Measurements from ENCODE around the gene RNF186. TPM values are rescaled to one million over a fixed set of nuclear protein-coding genes. Genes with fewer than 3 reads are reported as not detected.

RNF186 gene
- total RNA-seq, 1 experiment from 2014 or later, result not detected

DNA sequence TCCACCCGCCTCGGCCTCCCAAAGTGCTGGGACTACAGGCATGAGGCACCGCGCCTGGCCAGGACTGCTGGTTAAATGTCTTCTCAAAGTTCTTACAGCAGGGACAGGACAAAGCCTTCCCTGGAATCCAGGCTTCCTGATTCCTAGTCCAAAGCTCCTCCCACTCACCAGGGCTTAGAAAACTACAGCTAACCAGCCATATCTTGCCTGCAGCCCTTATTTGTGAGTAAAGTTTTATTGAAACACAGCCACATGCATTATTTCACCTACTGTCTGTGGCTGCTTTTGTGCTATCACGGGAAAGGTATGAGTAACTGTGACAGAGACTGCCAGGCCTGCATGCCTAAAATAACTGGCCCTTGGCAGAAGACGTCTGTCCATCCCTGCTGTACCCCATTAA is 39.8 kb downstream of the RNF186 start:
- Mint-ChIP-seq H3K4me3 (ENCODE audit: unreplicated experiment) (no peak overlapping the region), H3K9me3 (ENCODE audit: unreplicated experiment) (no peaks in the 10 kb centered on the region), H3K36me3 (ENCODE audit: insufficient read depth, unreplicated experiment) (peaks cover 27% of the 10 kb centered on the region), H3K27ac (ENCODE audit: low read depth, unreplicated experiment) (no peak overlapping the region), H3K27me3 (ENCODE audit: insufficient read depth, unreplicated experiment) (no peaks in the 10 kb centered on the region), H3K4me1 (ENCODE audit: insufficient read depth, unreplicated experiment) (no peaks in the 10 kb centered on the region)
- intact Hi-C loops (cut with micrococcal nuclease), result no loop called here
- ChIA-PET CTCF (no interaction called here), POLR2A (no interaction called here)
- BruUV-seq (replicated peaks), result no TSS peak
- TF ChIP-seq, protein P1, sequence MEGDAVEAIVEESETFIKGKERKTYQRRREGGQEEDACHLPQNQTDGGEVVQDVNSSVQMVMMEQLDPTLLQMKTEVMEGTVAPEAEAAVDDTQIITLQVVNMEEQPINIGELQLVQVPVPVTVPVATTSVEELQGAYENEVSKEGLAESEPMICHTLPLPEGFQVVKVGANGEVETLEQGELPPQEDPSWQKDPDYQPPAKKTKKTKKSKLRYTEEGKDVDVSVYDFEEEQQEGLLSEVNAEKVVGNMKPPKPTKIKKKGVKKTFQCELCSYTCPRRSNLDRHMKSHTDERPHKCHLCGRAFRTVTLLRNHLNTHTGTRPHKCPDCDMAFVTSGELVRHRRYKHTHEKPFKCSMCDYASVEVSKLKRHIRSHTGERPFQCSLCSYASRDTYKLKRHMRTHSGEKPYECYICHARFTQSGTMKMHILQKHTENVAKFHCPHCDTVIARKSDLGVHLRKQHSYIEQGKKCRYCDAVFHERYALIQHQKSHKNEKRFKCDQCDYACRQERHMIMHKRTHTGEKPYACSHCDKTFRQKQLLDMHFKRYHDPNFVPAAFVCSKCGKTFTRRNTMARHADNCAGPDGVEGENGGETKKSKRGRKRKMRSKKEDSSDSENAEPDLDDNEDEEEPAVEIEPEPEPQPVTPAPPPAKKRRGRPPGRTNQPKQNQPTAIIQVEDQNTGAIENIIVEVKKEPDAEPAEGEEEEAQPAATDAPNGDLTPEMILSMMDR (IDR thresholded peaks at IDR 0.05; ENCODE audit: unreplicated experiment), result no peak
- no peak for DNase-seq (ENCODE audit: unreplicated experiment)

DNA sequence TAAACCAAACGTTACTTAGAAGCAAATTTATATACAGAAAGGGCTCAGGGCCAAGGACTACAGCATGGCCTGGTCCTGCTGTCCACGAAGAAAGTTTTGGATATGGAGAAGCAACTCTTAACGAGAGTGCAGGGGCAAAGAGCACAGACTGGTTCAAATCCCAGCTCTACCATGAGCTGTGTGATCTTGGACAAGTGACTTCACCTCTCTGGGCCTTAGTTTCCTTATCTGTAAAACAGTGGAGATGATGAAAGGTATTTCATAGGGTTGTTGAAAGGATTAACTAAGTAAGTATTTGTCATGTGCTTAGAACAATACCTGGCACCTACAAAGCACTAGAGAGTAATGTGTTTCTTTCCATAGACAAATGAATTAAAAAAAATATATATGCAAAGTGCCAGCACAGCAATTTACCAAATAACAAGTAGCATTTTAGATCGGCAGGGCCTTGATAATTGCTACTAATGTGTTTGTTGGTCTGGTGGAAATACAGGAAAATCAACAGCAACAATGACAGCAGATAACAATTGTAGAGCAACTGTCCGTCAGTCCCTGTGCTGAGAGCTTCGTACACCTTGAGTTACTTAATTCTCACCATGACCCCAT is 40.8 kb downstream of the RNF186 start:
- H3K36me3 Mint-ChIP-seq (ENCODE audit: insufficient read depth, unreplicated experiment), result peaks cover 18% of the 10 kb centered on the region
- DNase-seq (ENCODE audit: unreplicated experiment), result no peak
- intact Hi-C loops (cut with micrococcal nuclease), result no loop called here
- TF ChIP-seq, protein P1 (IDR thresholded peaks at IDR 0.05; ENCODE audit: unreplicated experiment), result no peak
- POLR2A ChIA-PET, result interaction anchor here (1.4 kb wide), 1 partner anchor 9 kb away, joined by 3 read pairs; no protein-coding TSS in a partner anchor
- no peaks in the 10 kb centered on the region for H3K27me3 Mint-ChIP-seq (ENCODE audit: insufficient read depth, unreplicated experiment)
- no peaks in the 10 kb centered on the region for H3K9me3 Mint-ChIP-seq (ENCODE audit: unreplicated experiment)
- H3K4me3 Mint-ChIP-seq (ENCODE audit: unreplicated experiment), result no peak overlapping the region
- H3K27ac Mint-ChIP-seq (ENCODE audit: low read depth, unreplicated experiment), result no peak overlapping the region
- no peaks in the 10 kb centered on the region for H3K4me1 Mint-ChIP-seq (ENCODE audit: insufficient read depth, unreplicated experiment)
- BruUV-seq (replicated peaks), result no TSS peak
- CTCF ChIA-PET, result interaction anchor here (0.7 to 1.1 kb wide), 2 partner anchors 13 to 377 kb away, joined by 3 read pairs; no protein-coding TSS in a partner anchor

DNA sequence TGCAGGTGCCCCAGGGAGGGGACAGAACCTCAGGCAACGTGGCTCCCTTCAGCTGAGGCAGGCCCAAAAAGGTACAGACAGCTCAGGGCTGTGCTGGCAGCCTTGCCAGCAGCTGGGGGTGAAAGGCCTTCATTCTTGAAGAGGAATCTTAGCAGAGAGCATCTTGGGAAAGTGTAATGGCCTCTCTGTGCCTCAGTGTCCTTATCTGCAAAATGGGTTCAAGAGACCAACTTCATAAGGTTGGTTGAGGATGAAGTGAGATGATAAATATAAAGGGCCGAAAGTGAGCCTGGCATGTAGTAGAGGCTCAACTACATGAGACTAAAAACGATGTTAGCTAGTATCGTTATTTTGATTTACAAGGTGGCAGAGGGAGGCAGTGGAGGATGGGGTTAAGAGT is 41.6 kb downstream of the RNF186 start:
- no peak overlapping the region for H3K4me3 Mint-ChIP-seq (ENCODE audit: unreplicated experiment)
- DNase-seq (ENCODE audit: unreplicated experiment), result no peak
- intact Hi-C loops (cut with micrococcal nuclease), result no loop called here
- H3K27ac Mint-ChIP-seq (ENCODE audit: low read depth, unreplicated experiment), result no peak overlapping the region
- BruUV-seq (replicated peaks), result no TSS peak
- ChIA-PET CTCF (interaction anchor here (0.7 kb wide), 1 partner anchor 12 kb away, joined by 3 read pairs; no protein-coding TSS in a partner anchor), POLR2A (interaction anchor here (1.4 kb wide), 1 partner anchor 8 kb away, joined by 3 read pairs; no protein-coding TSS in a partner anchor)
- no peaks in the 10 kb centered on the region for H3K27me3 Mint-ChIP-seq (ENCODE audit: insufficient read depth, unreplicated experiment)
- no peaks in the 10 kb centered on the region for H3K4me1 Mint-ChIP-seq (ENCODE audit: insufficient read depth, unreplicated experiment)
- TF ChIP-seq, protein P1 (IDR thresholded peaks at IDR 0.05; ENCODE audit: unreplicated experiment), result no peak
- peaks cover 16% of the 10 kb centered on the region for H3K36me3 Mint-ChIP-seq (ENCODE audit: insufficient read depth, unreplicated experiment)
- H3K9me3 Mint-ChIP-seq (ENCODE audit: unreplicated experiment), result no peaks in the 10 kb centered on the region

DNA sequence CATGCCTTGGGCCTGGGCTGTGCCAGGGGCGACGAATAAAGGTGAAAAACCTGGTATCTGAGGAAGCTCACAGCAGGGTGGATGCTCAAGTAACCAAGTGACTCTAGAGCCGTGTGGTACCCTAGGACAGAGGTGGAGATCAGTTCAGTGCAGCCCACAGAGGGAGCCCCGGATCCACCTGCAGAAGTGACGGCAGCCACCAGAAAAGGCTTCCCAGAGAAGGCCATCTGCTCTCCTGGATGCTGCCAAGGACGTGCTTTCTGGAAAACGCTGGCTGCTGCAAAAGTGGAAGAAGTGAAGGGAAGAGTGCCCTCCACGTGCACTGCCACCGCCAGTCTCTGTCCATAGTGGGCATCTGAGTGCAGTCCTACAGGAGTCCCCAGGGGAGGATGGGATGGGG is 43.0 kb downstream of the RNF186 start:
- intact Hi-C loops (cut with micrococcal nuclease), result no loop called here
- Mint-ChIP-seq H3K9me3 (ENCODE audit: unreplicated experiment) (no peaks in the 10 kb centered on the region), H3K4me1 (ENCODE audit: insufficient read depth, unreplicated experiment) (no peaks in the 10 kb centered on the region), H3K27me3 (ENCODE audit: insufficient read depth, unreplicated experiment) (no peaks in the 10 kb centered on the region), H3K27ac (ENCODE audit: low read depth, unreplicated experiment) (no peak overlapping the region), H3K4me3 (ENCODE audit: unreplicated experiment) (no peak overlapping the region), H3K36me3 (ENCODE audit: insufficient read depth, unreplicated experiment) (peaks cover 4% of the 10 kb centered on the region)
- BruUV-seq (replicated peaks), result no TSS peak
- ChIA-PET POLR2A (no interaction called here), CTCF (interaction anchor here (1.2 kb wide), 1 partner anchor 10 kb away, joined by 5 read pairs; no protein-coding TSS in a partner anchor)
- TF ChIP-seq, protein P1 (IDR thresholded peaks at IDR 0.05; ENCODE audit: unreplicated experiment), result no peak
- no peak for DNase-seq (ENCODE audit: unreplicated experiment)
